Measurements from ENCODE around the gene SECISBP2L.

Gene SECISBP2L

DNA sequence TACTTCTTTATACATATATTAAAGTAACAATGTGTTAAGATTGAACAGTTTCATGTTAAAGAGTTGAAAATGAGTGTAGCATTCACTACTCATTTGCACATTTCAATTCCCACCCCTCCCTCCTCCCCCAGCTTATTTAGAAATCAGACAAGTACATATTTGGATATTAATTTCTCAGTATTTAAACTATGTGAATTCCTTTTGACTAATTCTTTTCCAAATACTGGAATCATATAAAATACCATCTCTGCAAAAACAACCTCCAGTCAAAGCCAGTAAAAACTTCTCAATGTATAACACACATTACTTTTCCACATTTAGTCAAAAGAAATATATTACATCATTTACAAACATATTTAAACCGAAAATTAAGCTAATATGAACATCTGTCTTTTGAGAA, 57.1 kb downstream of the SECISBP2L start:
- H3K4me3 ChIP-seq (ENCODE audit: low read depth, low read length), result no peak overlapping the region
- TF ChIP-seq, protein P1, sequence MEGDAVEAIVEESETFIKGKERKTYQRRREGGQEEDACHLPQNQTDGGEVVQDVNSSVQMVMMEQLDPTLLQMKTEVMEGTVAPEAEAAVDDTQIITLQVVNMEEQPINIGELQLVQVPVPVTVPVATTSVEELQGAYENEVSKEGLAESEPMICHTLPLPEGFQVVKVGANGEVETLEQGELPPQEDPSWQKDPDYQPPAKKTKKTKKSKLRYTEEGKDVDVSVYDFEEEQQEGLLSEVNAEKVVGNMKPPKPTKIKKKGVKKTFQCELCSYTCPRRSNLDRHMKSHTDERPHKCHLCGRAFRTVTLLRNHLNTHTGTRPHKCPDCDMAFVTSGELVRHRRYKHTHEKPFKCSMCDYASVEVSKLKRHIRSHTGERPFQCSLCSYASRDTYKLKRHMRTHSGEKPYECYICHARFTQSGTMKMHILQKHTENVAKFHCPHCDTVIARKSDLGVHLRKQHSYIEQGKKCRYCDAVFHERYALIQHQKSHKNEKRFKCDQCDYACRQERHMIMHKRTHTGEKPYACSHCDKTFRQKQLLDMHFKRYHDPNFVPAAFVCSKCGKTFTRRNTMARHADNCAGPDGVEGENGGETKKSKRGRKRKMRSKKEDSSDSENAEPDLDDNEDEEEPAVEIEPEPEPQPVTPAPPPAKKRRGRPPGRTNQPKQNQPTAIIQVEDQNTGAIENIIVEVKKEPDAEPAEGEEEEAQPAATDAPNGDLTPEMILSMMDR (IDR thresholded peaks at IDR 0.05; ENCODE audit: low read depth, low read length), result no peak
- no peaks in the 10 kb centered on the region for H3K27me3 ChIP-seq (ENCODE audit: insufficient read depth, low read depth, severe bottlenecking)
- H3K9me3 ChIP-seq (ENCODE audit: severe bottlenecking), result no peaks in the 10 kb centered on the region
- no peak overlapping the region for H3K27ac ChIP-seq
- no peak for DNase-seq
- H3K36me3 ChIP-seq, result peaks cover 16% of the 10 kb centered on the region

DNA sequence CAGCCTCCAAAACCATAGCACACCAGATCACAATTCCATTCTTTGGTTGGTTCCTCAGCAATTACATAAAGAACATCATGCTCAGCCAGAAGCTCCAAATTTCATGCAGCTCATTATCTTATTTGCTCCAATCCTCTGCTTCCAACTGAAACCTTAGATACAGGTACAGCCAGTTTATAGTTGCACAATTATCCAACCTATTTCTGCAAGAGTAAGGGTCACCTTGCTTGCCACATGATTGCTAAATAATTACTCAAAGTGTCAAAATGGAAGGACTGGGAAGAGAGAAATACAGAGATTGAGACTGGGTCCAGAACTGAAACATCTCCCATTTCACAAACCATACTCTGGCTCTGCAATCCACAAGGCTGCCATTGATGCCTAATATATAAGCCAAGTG, 59.1 kb downstream of the SECISBP2L start:
- H3K27ac ChIP-seq, result no peak overlapping the region
- H3K27me3 ChIP-seq (ENCODE audit: insufficient read depth, low read depth, severe bottlenecking), result no peaks in the 10 kb centered on the region
- H3K4me3 ChIP-seq (ENCODE audit: low read depth, low read length), result no peak overlapping the region
- peaks cover 10% of the 10 kb centered on the region for H3K36me3 ChIP-seq
- no peaks in the 10 kb centered on the region for H3K9me3 ChIP-seq (ENCODE audit: severe bottlenecking)
- TF ChIP-seq, protein P1 (IDR thresholded peaks at IDR 0.05; ENCODE audit: low read depth, low read length), result no peak
- no peak for DNase-seq

DNA sequence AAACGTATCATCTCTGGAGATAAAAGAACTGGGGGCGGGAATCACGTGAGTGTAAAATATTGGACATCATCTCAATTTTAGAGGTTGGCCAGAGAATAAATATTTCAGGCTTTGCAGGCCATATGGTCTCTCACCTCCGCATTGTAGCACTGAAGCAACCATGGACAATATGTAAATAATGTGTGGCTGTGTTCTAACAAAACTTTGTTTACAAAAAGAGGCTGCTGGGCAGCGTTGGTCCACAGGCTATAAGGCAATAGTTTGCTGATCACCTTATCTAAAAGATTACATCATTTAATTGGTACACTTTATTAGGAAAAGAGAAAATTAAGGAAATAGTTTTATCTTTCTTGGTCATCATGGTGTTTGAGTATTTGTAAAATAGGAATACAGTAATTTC, 60.0 kb downstream of the SECISBP2L start:
- no peak overlapping the region for H3K27ac ChIP-seq
- DNase-seq, result no peak
- H3K4me3 ChIP-seq (ENCODE audit: low read depth, low read length), result no peak overlapping the region
- no peaks in the 10 kb centered on the region for H3K27me3 ChIP-seq (ENCODE audit: insufficient read depth, low read depth, severe bottlenecking)
- TF ChIP-seq, protein P1 (IDR thresholded peaks at IDR 0.05; ENCODE audit: low read depth, low read length), result no peak
- H3K9me3 ChIP-seq (ENCODE audit: severe bottlenecking), result no peaks in the 10 kb centered on the region
- peaks cover 1% of the 10 kb centered on the region for H3K36me3 ChIP-seq

DNA sequence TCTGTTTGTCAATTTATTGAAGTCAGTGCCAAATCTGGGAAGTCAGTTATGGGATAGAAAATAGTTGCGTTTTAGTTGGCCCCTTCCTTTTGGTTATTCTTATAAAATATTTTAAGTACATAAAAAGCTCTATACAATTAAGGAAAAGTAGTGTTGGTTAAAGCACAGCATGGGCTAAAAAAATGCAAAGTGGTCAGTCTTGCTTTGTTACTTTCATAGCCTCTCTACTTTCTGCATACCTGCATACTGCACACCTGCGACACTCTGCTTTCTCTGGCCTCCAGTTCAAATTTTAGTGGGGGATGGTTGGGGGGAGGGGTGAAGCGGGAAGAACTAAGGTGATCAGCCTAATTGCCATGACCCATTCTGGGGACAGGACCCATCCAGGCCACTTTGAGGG, 60.7 kb downstream of the SECISBP2L start:
- DNase-seq, result no peak
- no peaks in the 10 kb centered on the region for H3K27me3 ChIP-seq (ENCODE audit: insufficient read depth, low read depth, severe bottlenecking)
- H3K4me3 ChIP-seq (ENCODE audit: low read depth, low read length), result no peak overlapping the region
- TF ChIP-seq, protein P1 (IDR thresholded peaks at IDR 0.05; ENCODE audit: low read depth, low read length), result no peak
- no peak overlapping the region for H3K27ac ChIP-seq
- H3K9me3 ChIP-seq (ENCODE audit: severe bottlenecking), result no peaks in the 10 kb centered on the region
- H3K36me3 ChIP-seq, result no peaks in the 10 kb centered on the region

DNA sequence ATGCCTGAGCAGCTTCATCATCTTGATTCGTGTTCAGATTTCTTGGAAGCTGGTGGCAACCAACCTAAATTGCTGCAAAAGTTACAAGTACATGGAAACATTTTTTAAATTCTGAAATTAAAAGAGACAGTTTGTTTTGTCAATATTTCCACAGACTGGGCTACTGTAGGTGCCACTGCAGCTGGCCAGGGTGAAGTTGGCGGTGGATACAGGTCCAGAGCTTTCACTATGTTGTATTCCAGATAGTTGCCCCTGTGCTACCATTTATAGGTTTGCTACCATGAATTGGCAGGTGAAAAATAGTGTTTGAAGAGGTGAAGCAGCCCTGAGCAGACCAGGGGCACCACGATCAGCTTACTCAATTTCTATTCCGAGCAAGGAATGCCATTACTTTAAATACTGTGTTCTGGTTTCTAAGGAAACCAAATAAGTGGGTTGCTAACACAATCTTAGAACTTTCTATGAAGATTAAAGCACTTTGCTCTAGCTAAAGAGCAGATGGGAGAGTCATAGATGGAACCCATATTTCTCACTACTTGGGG, 61.4 kb downstream of the SECISBP2L start:
- no peak for DNase-seq
- Histone ChIP-seq H3K9me3 (ENCODE audit: severe bottlenecking) (no peaks in the 10 kb centered on the region), H3K4me3 (ENCODE audit: low read depth, low read length) (no peak overlapping the region), H3K27ac (no peak overlapping the region), H3K27me3 (ENCODE audit: insufficient read depth, low read depth, severe bottlenecking) (no peaks in the 10 kb centered on the region), H3K36me3 (no peaks in the 10 kb centered on the region)
- TF ChIP-seq, protein P1 (IDR thresholded peaks at IDR 0.05; ENCODE audit: low read depth, low read length), result no peak

DNA sequence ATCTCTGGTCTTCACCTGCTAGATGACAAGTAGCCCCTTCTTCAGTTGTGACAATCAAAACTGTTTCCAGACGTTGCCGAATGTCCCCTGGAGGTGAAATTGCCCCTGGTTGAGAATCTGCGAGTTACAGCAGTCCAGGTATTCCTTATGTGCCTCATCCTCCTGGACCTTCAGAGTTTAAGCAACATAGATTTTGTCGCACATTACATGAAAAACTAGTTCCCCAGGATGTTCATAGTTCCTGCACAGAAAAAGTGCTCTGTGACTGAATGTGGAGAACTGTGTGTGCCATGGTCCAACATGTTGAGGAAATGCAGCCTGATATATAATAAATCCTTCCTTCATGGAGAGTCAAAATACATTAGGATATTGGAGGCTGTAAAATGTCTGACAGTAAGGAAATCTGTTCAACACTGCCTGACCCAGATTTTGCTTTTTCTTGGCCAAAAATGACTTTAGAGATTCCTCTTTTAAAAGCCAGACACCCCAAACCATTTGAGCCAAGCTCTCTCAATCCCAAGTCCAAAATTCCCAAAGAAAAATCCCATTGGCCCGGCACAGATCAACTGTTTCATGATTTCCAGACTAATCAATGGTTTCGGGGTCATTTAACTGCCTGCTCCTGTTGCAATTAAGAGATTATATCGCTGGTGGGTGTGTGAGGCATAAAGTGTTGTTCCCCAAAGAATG, 62.1 kb downstream of the SECISBP2L start:
- H3K9me3 ChIP-seq (ENCODE audit: severe bottlenecking), result no peaks in the 10 kb centered on the region
- no peak for DNase-seq
- H3K4me3 ChIP-seq (ENCODE audit: low read depth, low read length), result no peak overlapping the region
- no peak overlapping the region for H3K27ac ChIP-seq
- TF ChIP-seq, protein P1 (IDR thresholded peaks at IDR 0.05; ENCODE audit: low read depth, low read length), result no peak
- no peaks in the 10 kb centered on the region for H3K36me3 ChIP-seq
- no peaks in the 10 kb centered on the region for H3K27me3 ChIP-seq (ENCODE audit: insufficient read depth, low read depth, severe bottlenecking)
